Inferior parietal cortex (tissue), 1 donor: Measurements from ENCODE around the gene ATXN1.
A peak's percentile ranks its signal among the peaks of the same experiment; 100 is the strongest.

ENCODE experiments used
- DNase-seq: peaks from one replicate; pipeline ENCODE4 v3.0.0-alpha.2; 2016; ENCODE audit errors: extremely low spot score

Gene ATXN1

GRCh38 chr6:16335176-16335575, 426.1 kb downstream of the ATXN1 start:
- DNase-seq: no peak

- DNase-seq: no peak
Observed at GRCh38 chr6:16334671-16335070, 426.6 kb downstream of the ATXN1 start.

GRCh38 chr6:16333580-16333979, 427.7 kb downstream of the ATXN1 start:
- DNase-seq: no peak

- DNase-seq: peak; percentile 96
Observed at GRCh38 chr6:16332175-16332542, 429.1 kb downstream of the ATXN1 start.

- DNase-seq: peak; percentile 87
Observed at GRCh38 chr6:16331384-16332174, 429.7 kb downstream of the ATXN1 start.

- DNase-seq: no peak
Observed at GRCh38 chr6:16329233-16329632, 432.0 kb downstream of the ATXN1 start.

- DNase-seq: no peak
Observed at GRCh38 chr6:16327777-16328325, 433.4 kb downstream of the ATXN1 start.

GRCh38 chr6:16326971-16327776, 434.1 kb downstream of the ATXN1 start:
- no peak for DNase-seq

- DNase-seq: no peak
Observed at GRCh38 chr6:16326531-16326930, 434.7 kb downstream of the ATXN1 start.

- DNase-seq: no peak
Observed at GRCh38 chr6:16324606-16325225, 436.5 kb downstream of the ATXN1 start.

- no peak for DNase-seq
Observed at GRCh38 chr6:16324184-16324583, 437.1 kb downstream of the ATXN1 start.

- peak; percentile 82 for DNase-seq
Observed at GRCh38 chr6:16322666-16323312, 438.5 kb downstream of the ATXN1 start.

- no peak for DNase-seq
Observed at GRCh38 chr6:16321826-16322225, 439.4 kb downstream of the ATXN1 start.

GRCh38 chr6:16321341-16321710, 439.9 kb downstream of the ATXN1 start:
- no peak for DNase-seq

GRCh38 chr6:16320533-16321340, 440.5 kb downstream of the ATXN1 start:
- no peak for DNase-seq

- DNase-seq: peak; percentile 80
Observed at GRCh38 chr6:16319813-16320532, 441.3 kb downstream of the ATXN1 start.

GRCh38 chr6:16318953-16319720, 442.1 kb downstream of the ATXN1 start:
- no peak for DNase-seq

- DNase-seq: peak; percentile 48
Observed at GRCh38 chr6:16318538-16318937, 442.7 kb downstream of the ATXN1 start.

GRCh38 chr6:16316741-16317251, 444.5 kb downstream of the ATXN1 start:
- DNase-seq: no peak
